MV-4-11 (cell line): ENCODE measurements around the gene GAS7.
A peak's percentile ranks its signal among the peaks of the same experiment; 100 is the strongest.

Experiments used
- DNase-seq: peaks from one replicate; lab custom pipeline; 2025; lab: John Stamatoyannopoulos, UW

Gene GAS7

DNA sequence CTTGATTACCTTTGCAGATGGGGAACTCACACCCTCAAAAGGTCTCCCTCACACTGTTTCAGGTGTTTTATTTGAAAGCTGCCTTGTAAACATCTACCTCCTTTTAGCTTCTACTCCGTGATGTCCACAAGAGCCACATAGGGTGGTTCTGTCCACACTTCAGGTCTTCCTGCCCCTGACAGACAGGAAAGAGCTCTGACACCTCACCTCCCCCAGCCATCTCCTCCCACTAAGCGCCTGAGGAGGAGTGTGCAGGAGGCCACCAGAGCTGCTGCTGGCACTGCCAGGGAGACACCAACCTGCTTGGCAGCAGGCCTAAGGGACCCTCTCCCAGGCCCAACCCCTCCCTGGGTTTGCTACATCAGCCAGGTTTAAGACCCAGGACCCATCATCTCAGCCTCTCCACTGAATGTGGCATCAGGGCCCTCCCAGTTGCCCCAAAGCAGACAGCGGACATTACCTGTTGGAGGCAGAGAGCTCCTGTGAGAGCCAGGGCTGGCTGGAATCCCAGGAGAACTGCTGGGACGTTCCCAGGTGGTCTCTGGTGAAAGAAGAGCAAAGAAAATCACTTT is 217.0 kb downstream of the GAS7 start:
- no peak for DNase-seq

DNA sequence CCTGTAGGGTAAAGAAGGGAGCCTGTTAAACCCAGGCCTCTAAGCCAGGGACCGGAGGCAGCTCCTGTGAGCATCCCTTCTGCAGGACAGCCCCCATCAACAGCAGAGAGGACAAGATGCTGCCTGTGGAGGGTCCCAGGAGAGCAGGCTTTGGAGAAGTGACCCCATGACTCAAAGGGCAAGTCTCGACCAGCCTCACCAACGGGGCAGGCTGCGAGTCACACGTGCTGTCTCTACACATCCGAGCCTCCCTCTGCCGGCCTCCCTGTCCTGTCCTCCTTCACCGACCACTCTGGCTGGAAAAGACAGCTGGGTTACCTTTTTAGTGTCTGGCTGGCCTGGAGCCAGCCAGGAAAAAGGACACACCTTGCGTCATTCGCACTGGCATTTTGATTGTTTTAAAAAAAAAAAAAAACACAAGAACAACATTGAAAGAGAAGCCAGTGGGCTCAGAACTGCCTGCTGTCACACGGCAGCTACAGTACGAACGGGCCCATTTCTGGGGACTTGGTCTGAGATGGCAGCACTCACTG is 218.9 kb downstream of the GAS7 start:
- DNase-seq: peak; percentile 31

DNA sequence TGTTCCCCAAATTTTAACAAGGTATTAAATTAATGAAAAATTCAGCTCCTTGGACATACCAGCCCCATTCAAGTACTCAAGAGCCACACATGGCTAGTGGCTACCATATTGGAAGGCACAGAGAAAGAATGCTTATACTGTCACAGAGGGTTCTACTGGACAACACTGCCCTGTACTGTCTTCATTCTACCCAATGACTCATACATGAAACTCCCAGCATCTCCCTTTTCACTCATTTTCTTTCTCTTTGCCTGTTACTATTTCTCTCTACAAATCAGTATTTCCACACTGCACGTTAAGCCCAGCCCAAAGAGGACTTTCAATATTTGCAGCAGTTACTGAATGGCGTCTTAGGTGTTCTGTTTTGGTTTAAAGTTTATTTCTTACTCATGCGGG is 221.2 kb downstream of the GAS7 start:
- peak; percentile 24 for DNase-seq

DNA sequence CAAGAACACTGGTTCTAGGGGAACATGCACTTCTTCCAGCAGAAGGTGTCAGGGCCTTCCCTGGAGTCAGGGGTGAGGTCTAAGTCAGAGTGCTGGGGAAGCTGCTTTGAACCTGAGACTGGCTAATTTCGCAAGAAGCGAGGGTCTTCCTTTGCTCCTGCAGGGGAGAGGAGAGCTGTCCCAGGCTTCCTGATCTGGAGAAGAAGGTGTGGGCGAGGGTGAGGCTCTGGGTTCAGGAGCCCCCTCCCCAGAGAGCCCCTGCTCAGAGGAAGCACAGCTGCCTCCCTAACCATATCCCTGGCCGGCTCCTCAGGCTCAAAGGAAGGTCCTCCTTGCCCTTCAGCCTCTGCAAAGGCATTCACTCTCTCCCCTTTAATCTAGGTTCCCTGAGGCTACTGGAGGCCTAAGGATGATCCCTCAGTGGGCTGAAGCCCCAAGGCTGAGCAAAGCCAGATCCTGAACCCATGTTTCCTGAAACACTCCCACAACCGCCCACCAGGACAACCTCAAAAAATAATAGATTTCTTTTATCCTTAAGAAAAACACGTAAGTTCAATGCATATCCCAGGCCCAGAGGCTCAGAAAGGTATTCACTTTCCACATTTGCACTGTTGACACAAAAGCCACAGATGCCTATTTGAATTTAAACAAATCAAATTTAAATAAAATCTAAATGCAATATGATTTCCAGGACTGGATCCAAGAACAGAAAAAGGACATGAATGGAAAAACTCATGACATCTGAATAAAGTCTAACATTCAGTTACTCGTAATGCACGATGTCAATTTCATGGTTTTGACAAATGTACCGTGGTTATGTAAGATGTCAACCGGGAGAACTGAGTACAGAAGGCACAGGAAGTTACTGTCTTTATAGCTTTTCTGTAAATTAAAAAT is 221.9 kb downstream of the GAS7 start:
- peak; percentile 24 for DNase-seq

DNA sequence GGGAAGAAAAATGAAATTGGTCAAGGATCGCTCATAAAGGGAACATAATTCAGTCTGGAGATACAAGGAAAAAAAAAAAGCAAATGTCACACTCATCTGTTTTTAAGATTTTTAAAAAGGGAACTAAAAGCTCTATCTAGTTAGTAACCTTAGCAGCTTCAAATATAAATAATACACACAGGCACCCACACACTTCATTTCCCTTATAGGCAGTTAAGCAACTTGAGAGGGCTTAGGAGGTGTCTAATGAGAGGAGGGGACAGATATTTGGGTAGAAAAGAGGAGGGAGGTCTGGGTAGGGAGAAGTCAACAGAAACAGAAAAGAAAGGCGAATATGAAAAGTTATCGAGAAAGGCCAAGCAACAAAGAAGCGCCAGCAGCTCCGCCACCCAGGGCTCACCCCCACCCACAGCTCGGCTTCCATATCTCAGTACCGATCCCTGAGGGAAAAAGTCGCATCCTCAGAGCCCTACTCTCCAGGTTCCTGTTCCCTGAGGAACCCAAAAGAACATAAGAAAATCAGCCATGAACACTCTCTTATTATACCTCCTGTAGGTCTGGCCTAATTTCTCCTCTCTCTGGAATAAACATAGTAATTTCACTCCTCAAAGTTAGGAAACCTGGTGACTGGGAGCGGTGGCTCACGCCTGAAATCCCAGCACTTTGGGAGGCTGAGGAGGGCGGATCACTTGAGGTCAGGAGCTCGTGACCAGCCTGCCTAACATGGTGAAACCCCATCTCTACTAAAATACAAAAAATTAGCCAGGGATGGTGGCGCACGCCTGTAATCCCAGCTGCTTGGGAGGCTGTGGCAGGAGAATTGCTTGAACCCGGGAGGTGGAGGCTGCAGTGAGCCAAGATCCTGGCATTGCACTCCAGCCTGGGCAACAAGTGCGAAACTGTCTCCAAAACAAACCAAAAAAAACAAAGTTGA is 223.7 kb downstream of the GAS7 start:
- peak; percentile 68 for DNase-seq

DNA sequence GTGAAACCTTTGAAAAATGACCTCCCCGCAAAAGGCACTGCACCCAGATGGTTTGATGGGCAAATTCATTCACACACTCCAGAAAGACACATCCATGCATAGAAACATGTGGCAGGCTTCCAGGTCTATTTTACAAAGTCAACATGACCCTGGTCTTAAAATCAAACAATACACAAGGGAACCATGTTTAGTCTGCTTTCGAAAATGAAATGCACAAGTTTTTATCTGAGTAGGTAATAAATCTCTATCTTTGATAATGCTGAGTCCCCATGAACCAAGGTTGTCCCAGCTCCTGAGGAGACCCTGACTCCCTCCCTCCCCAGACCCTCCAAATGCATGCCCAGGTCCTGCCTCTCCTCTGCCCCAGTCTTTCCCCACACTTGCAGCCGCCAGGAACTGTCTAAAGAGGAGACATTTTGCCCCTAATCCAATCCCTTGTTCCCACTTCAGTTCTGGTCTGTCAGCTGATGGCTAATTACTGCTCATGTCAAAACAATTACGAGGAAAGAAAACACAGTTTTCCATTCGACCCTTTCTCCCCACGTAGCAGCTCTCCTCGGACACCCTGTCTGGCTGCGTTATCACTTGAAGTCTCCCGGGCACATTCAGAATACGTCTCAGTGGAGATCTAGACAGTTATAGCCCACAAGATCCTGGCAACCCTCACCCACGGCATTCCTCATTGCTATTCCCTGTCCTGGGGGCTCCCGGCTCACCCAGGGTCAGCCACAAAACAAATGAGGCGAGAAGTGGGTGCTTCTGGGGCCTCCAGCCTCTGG is 224.5 kb downstream of the GAS7 start:
- peak; percentile 19 for DNase-seq

DNA sequence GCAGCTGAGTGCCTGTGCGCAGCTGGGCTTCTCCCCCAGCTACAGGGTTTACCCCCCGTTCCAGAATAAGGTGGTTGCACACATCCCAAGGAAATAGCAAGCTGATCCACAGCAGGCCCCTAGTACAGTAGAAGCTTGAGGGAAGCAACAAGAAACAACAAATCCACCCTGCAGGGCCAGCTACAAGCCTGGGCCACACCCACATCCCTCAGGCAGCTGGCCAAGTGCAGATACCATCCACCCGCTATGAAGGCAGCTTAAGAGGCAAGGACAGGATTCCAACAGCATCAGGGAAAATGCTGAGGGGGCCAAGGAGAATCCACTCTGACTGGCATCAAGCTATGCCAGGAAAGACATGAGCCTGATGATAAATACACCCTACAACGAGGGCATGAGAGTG is 226.4 kb downstream of the GAS7 start:
- no peak for DNase-seq

DNA sequence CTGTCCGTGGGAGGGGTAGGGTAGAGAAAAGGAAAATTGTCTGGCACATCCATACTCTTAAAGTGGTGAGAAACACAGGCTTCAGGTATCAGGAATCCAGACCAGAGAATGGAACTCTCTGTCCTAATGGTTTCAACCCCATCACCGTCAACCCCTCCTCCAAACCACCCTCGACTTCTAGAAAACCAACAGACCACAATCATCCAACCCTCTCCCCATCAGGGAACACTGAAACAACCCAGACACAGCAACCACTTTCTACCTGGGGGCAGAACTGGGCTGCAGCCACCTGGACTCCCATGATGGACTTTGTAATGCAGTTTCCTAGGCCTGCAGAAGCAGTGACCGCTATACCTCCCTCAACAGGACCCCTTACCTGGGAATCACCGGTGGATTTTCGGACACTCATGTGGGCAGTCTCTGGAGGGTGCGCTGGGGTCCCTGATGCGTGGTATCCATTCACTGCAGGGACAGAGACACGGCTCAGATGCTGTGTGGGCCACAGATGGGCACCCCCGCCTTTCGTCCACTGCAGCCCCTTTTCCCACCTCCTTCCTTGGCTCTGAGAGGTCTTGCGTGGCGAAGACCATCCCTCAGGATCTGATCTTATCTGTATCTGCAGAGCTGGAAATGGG is 229.0 kb downstream of the GAS7 start:
- DNase-seq: no peak

DNA sequence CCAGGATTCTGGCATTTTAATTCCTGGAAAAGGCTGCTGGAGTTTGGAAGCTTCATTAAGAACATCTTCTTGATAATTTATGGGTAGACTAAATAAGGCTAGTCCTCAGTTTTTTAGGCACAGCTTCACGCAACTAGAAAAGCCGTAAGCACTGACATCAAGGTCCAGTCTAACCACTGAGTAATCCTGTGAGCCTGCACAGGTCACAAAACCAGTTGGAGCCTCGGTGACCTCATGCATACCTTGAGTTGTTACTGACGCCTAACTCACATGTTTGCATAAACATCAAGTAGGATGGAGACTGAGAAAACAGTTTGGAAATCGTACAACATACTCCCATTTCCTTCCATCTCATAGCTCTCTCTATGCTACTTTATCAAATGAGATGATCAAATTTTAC is 229.5 kb downstream of the GAS7 start:
- DNase-seq: no peak

DNA sequence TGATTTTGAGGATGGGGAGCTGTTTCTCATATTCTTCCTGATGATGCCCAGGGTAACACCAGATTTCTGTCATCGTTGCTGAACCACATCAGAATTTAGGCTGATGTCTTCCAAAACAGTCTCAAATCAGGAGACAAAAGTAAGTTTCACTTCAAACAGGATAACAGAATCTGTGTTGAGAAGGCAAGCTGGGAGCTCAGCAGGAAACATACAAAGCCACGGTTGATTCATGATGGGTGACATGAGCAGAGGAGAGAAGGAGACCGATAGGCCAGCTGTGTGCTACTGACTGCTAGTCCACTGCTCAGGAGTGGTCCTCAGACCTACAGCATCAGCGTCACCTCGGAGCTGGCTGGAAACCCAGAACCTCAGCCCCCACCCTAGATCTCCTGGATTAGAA is 230.4 kb downstream of the GAS7 start:
- DNase-seq: no peak

DNA sequence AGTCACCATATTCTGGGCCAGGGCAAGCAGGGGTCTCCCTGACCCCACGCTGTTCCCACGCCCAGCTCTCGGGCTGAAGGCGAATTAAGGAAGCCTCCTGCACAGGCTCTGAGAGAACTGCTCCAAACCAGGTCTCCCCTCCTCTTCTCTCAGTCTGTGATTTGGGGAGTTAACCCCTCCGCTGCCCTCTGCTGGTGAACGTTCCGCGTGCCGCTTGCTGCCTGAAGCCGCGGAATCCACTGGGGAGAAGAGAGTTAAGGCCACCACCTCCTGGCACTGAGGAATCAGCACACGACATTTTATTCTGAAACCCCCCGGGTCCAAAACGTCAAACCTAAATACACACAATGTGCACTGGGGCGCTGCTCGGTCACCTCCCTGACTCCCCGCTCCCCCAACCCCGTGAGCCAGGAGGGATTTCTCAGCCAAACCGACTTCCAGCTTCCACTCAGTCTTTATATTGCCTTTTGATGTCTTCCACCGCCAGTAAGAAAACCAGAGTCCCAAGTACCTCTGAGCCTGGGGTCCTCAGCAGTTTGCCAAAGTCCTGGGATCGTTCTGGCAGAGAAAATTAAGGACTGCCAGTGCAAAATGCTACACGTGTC is 238.9 kb downstream of the GAS7 start:
- peak; percentile 42 for DNase-seq

DNA sequence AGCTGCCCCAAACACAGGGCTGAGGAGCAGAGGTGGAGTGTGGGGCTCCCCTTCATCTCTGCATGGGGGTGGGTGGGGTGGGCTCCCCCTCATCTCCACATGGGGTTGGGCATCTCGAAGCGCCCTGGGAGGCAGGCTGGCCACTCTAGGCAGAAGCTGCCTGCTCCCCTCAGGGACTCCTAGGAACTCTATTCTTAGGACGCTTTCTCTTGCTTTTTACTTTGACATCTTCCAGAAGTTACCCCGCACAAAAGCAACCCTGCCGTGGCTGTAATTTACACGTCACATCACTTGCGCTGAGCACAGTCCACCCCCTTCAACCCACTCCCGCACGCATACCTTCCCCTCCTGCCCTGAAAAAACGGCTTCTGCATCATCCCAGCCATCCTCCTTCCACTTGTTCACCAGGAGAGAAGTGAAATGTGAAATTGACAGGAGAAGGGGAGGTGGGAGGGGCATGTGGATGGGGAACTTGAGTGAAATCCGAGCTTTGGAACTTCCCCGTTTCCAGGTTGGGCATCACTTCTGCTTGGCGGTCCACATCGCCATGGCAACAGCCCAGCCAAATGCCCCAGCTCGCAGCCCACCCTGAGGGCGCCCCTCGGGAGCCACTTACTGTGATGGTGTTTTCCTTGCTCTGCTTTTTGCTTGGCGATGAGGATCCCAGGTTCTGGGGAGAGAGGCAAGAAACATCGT is 239.7 kb downstream of the GAS7 start:
- DNase-seq: peak; percentile 60

DNA sequence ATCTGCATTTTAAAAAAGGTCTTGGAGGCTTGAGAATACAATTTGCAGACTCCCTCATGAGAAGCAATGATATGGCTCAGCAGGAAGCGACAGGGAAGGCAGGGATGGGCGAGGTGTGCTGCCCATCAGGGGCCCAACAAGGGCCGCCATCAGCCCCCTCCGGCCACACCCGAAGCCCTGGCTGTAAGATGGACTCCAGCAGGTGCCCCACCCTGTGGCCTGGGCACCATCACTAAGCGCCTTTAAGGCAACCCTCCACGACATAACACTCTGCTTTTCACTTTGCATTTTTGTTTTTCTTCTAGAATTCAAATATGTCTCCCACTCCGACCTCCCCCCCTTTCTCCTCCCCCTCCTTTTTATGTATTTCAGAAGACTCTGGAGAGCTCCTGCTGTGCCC is 241.2 kb downstream of the GAS7 start:
- no peak for DNase-seq

DNA sequence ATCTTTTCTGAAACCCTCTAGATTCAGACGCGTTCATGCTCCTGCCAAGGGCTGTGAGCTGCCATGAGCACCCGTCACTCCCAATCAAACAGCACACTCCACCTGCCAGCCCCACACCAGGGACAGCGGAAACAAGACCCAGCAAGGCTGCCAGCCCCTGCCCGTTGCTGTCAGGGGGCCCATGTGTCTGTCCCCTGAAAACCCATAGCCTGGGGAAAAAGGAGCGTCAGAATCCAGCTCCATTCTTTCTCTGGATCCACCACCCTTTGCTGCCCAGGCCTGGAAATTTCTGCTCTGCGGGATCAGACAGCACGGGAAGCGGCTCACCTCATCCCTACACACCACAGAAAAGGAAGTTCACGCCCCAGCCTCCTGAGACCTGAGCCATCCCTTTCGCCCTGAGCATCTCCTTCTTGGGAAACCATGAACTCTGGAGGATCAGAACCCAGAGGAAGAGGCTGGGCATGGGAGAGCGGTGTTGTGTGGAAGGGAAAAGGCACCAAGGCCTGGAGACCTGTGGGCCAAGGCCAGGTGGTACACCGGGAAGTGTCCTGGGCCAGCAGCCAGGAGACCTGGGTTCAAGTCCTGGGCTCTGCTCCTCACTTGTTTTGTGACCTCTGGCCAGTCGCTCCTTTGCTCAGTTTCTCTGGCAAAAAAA is 241.8 kb downstream of the GAS7 start:
- DNase-seq: no peak

DNA sequence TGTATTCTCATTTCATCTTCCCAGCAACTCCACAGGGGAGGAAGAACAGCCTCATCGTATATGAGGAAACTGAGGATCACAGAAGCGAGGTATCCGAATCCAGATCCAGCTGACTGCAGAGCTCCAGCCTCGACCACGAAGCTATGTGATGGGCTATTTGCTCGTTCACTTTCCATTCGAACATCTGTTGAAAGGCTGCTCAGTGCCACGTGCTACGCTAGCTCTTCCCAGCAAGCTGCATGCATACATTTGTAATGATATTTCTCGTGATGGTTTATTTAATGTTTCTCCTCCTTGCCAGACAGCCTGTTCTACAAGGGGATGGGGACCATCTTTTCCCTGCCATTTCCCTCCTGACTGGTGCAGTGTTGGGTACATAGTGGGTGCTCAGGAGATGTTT is 244.9 kb downstream of the GAS7 start:
- no peak for DNase-seq

DNA sequence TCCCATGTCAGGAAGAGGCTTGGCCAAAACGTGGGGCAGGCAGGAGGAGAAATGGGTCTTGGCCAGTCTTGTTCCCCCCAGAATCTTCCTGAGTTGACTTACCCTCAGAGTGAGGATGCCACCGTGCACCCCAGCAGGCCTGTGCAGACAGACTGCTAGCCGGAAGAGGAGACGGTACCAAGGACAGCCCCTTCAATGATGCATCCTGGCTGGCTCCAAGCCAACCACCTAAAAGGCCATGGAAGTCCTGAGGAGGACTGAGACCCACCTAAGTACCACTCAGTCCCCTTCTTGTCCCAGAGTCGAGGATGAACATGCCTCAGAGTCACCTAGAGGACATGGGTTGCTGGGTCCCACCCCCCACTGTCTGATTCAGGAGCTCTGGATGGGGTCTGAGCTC is 246.6 kb downstream of the GAS7 start:
- no peak for DNase-seq

DNA sequence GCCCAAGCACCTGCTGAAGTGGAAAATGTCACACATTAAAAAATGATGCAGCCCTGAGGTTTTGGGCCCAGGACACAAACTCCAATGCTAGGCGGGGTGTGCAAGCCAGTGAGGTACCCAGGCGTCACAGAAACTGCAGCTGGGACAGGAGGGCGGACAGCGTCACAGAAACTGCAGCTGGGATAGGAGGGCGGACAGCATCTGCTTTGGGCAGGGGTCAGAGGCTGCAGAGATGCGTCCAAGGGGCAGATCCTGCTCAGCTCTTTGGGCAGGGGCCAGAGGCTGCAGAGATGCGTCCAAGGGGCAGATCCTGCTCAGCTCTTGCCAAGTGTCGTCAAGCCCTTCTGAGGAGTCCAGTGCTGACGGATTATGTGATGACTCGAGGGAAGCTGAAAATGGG is 249.5 kb downstream of the GAS7 start:
- no peak for DNase-seq

DNA sequence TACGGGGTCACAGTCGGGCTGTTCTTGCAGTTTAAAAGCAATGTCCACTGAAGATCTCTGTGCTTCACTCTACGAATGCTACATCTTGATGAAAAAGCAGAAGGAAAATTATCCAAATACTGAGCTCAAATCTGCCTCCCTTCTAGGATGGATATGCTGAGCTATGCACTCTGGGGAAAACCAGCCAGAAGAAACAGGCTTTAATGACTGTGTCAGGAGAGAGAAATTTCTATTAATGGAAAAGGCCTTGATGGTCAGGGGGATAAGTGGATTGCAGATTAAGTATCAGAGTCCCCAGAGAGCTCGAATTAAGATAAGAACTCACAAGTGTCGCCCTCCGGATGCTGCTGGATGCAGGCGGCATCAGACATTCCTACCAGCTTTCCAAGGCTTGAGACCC is 253.7 kb downstream of the GAS7 start:
- DNase-seq: no peak

DNA sequence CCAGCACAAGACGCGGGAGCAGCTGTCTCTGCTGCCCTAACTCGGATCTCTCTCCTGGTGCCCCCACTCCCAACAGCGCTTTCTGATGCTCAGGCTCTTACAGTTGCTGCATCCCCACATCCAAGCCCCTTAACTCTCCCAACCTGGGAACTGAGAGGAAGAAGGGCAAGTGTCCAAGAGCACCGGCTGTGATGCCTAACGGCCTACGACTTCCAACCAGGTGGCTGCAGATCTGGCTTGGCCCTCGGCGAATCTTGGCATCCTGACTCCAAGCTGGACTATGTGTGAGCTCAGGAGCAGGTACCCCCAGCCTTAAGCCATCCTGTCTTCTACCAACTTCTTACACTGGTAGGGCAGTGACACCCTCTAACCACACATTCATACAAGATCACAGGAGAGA is 255.1 kb downstream of the GAS7 start:
- DNase-seq: no peak

DNA sequence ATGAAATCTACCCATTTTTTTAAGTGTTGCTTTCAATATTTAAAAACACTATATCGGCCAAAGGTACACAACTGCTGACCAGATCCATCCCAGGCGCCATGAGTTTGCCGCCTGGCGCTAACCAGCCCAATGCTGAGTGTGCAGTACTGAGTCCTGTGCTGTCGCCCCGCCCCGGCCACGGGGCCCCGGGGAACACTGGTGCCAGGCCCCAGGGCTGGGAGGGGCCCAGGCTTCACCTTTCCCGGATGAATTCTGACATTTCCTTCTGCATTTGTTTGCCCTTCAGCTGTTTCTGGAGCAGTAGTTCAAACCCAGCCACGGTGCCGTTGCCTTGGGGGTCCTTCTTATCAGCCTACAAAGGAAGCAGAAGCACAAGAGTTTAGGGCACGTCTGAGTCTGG is 255.5 kb downstream of the GAS7 start:
- DNase-seq: no peak
